GM18861 (cell line): ENCODE measurements around the gene CCDC110.
"Not testable (repeated sequence)": the region's sequence is repeated elsewhere in the genome, so short reads cannot be mapped to it uniquely, and the experiment has no call there.

ENCODE experiments used
- ATAC-seq: cut with Tn5 transposase; IDR thresholded peaks from one replicate; pipeline ENCODE4 v1.9.1; 2021; ENCODE audit not compliant: unreplicated experiment

CCDC110 gene

GRCh38 chr4:185471235-185472102 lies at the start of gene CCDC110:
Gene CCDC110 (minus strand): TSS chr4:185471733. CDS start chr4:185471683, 50 bp downstream.
- peak; percentile 84 for ATAC-seq

DNA sequence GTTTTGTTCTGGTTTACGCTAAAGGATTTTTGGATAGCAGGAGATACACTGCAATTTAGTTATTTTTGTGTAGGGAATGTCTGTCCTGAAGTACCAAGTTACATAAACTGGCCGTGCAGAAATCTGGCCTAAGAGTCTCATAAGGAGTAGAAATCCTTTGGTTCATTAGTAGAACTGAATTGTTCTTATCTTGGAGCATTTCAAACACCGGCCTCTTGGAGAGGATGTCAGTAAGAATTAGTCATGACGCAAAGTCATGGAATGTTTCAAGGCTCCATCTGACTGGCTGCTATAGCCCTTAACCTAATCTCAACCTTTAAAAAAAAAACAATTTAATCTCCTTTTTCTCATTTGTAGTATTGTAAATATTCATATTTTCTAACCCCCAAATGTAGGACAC lies 48.6 kb upstream of the CCDC110 start:
- no peak for ATAC-seq

- no peak for ATAC-seq
Measured at GRCh38 chr4:185518494-185518893, 47.0 kb upstream of the CCDC110 start.

DNA sequence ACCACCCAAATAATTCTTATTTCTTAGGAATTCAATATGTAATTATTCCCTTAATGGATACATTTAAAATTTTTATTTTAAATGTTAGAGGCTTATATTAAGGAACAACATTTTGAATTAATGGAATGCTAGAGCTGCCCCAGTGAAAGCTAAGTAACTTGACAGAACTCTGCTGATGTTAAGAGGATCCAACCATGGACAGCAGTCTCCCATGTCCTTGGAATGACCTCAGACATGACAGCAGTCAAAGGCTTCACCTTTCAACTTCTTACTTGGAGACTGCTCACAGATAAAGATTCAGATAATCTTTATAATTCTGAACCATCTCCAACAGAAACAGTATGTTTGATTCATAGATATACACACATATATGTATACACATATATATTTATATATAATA lies 46.5 kb upstream of the CCDC110 start:
- ATAC-seq: no peak

GRCh38 chr4:185515248-185515647 lies 43.7 kb upstream of the CCDC110 start:
- no peak for ATAC-seq

GRCh38 chr4:185514182-185514697 lies 42.7 kb upstream of the CCDC110 start:
- ATAC-seq: no peak

- ATAC-seq: no peak
Measured at GRCh38 chr4:185513489-185514181, 42.1 kb upstream of the CCDC110 start.

- no peak for ATAC-seq
Measured at GRCh38 chr4:185512516-185512915, 41.0 kb upstream of the CCDC110 start.

DNA sequence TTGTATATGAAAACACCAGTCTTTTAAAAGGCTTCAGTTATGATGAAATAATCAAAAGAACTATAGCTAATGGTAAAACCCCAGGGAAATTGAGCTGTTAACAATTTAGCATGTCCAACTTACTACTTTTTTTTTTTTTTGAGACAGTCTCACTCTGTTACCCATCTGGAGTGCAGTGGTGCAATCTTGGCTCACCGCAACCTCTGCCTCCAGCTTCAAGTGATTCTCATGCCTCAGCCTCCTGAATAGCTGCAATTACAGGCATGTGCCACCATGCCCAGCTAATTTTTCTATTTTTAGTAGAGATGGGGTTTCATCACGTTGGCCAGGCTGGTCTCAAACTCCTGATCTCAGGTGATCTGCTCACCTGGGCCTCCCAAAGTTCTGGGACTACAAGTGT lies 39.7 kb upstream of the CCDC110 start:
- not testable (repeated sequence) for ATAC-seq

DNA sequence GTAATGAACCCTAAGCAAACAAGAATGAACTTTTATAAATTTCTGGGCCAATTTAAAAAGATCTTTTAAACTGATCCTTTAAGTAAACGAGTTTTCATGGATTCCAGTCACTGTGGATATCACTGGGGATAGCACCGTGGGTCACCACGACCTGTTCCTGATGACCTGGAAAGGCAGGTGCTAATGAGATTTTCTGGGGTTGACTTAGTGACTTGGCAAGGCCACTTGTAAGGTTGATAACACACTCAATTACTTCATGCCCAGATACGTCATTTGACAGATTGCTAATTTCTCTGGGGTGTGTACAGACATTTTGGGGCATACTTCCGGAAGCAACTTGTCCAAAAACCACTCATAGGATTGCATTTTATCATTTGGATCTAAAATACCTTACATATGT lies 39.3 kb upstream of the CCDC110 start:
- ATAC-seq: no peak

DNA sequence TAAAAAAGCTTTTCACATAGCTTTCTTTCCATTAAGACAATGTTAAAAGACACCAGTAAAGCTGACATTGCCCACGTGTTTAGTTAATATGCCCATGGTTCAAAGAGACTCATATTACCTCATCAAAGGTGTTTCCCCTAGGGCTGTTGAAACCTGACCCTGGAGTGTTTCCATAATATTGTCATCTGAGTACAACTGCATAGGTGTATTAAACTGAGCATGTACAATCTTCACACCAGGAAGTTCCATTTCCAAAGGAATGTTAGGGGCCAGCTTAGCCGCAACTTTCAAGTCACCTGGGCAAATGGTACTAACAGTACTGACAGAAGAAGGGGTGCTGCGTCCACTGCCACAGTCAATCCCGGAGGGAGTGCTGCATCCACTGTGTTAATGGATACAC lies 36.6 kb upstream of the CCDC110 start:
- no peak for ATAC-seq

DNA sequence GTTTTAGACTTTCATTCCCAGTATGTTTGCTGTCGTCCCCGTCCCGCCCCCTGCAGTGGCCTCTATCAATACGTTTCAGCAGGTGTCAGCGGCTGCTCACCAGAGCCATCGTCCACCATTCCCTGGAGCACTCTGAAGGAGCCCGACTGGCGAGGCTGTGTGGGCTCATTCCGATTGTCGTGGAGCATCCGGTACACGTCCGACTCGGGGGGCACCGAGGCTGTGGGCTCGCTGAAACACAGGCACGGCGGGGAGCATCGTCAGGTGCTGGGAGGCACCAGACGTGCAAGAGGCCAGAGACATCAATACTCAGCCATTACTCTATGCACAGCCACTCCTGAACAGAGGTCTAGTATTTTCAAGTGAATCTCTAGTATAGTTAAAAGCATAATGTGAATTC lies 34.9 kb upstream of the CCDC110 start:
- no peak for ATAC-seq

DNA sequence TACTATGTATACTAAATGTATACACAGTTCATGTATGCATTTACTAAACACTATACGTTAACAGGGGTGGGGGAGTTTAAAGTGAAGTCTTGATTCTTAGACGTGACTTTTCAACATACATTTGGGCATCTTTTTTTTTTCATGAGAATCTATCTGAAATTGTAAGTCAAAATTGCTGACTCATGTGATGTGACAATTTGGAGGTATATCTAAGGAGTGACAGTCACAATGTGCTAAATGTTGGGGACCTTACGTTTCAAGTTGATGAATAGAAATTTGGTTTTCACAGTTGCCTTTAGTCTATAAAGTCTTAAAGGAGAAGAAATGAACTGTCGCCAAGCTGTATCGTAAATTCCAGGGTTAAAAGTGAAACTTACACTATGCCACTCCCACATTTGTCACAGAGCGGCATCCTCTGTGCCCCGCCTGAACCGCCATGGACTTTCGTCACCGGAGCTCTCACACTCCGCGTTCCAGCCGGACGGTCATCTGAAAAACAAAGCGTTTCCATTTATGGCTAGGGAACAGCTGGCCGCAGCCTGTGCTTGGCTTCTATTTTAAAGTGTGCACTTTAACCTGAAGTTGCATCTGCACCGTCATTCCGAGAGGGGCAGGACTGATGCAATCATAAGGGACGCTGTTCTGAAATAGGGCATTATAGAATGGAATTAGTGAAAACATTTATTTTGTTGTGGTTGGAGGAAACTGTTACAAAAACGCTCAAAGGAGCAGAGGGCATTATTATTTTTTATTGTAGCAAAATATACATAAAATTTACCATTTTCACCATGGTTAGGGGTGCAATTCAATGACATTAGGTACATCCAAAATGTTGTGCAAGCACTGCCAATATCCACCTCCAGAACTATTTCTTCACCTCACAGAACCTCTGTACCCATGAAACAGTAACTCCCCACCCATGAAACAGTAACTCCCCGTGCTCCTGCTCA lies 32.8 kb upstream of the CCDC110 start:
- ATAC-seq: no peak

GRCh38 chr4:185502386-185502785 lies 30.9 kb upstream of the CCDC110 start:
- no peak for ATAC-seq

GRCh38 chr4:185500576-185500975 lies 29.0 kb upstream of the CCDC110 start:
- no peak for ATAC-seq

- no peak for ATAC-seq
Measured at GRCh38 chr4:185500035-185500434, 28.5 kb upstream of the CCDC110 start.

DNA sequence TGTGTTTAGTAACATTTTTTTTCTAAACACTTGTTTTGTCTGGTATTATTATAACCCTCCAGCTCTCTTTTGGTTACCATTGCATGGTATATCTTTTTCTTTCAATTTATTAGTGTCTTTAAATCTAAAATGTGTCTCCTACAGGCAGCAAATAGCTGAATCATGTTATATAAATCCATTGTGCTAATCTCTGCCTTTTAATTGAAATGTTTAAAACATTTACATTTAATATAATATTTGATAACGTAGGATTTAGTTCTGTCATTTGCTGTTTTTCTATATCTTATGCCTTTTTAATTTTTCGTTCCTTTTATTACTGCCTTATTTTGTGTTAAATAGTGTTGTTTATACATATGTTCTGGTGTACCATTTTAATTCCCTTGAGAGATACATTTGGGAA lies 17.1 kb upstream of the CCDC110 start:
- no peak for ATAC-seq

GRCh38 chr4:185481401-185481800 lies 9.9 kb upstream of the CCDC110 start:
- ATAC-seq: no peak

DNA sequence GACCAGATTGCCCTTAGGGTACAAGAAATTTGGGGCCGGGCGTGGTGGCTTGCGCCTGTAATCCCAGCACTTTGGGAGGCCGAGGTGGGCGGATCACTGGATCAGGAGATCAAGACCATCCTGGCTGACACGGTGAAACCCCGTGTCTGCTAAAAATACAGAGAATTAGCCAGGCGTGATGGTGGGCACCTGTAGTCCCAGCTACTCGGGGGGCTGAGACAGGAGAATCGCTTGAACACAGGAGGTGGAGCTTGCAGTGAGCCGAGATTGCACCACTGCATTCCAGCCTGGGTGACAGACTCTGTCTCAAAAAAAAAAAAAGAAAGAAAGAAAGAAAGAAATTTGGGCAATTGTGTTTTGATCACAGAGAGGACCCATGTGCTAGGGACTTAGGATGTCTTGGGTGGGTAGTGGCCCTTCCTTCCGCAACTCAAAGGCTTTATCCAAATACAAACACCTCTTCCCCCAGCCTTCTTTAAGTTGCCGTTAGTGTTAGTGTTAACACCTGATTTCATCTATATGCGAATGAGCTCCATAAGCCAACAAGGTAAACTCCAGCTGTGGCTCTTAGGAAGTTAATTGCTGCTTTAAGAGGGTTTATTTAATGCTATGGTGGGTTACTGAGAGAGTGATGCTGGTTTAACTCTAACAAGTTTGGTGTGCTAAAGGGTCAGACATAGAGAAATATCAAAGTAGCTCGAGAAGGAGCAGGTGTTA lies 8.6 kb upstream of the CCDC110 start:
- no peak for ATAC-seq

DNA sequence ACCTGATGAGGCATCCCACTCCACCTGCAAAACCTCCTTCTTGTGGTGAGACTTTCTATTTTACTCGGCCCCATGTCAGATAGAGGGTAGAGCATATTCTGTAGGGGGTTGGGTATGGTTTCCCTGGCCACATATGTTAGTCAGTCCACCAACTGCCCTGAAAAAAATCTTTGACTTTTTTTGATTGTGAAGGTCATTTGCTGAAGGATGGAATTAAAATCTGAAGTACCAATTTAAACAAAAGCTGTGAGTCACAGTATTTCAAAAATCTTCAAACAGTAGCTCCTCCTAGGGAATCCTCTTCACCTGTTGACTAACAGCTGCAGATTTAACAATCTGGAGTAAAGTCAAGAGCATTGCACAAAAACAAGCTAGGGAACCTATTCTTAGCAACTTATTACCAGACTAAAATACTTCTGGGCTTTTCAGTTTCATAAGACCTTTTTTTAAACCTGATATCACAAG lies 8.0 kb upstream of the CCDC110 start:
- peak; percentile 62 for ATAC-seq
